Smooth muscle cell (in vitro differentiated cells): ENCODE measurements around the gene ATP13A4. TPM values are rescaled to one million over a fixed set of nuclear protein-coding genes. Genes with fewer than 3 reads are reported as not detected.
A peak's percentile ranks its signal among the peaks of the same experiment; 100 is the strongest.

Source experiments
- DNase-seq: peaks from one replicate; lab custom pipeline; 2025; ENCODE audit not compliant: unreplicated experiment; lab: John Stamatoyannopoulos, UW
- H2AFZ ChIP-seq: fragments of 200-600 bp; sonication (generic); 2 replicates; pipeline ENCODE4 v1.6.0; 2016; ENCODE audit warnings: antibody characterized with exemption, low read depth, mild to moderate bottlenecking
- H3F3A ChIP-seq: fragments of 200-600 bp; sonication (generic); 2 replicates; pipeline ENCODE4 v1.6.0; 2017; ENCODE audit warnings: antibody characterized with exemption, low read depth
- H3K27ac ChIP-seq: fragments of 200-600 bp; sonication (generic); 2 replicates; pipeline ENCODE4 v1.5.1; 2016; ENCODE audit warnings: low read depth, mild to moderate bottlenecking
- H3K27me3 ChIP-seq: fragments of 200-600 bp; sonication (generic); 2 replicates; pipeline ENCODE4 v1.6.1; 2016; ENCODE audit warnings: low read depth, mild to moderate bottlenecking
- H3K36me3 ChIP-seq: fragments of 200-600 bp; sonication (generic); 2 replicates; pipeline ENCODE4 v1.5.1; 2016; ENCODE audit warnings: low read depth
- H3K4me1 ChIP-seq: fragments of 200-600 bp; sonication (generic); 2 replicates; pipeline ENCODE4 v1.5.1; 2016; ENCODE audit warnings: low read depth
- H3K4me2 ChIP-seq: fragments of 200-600 bp; sonication (generic); 2 replicates; pipeline ENCODE4 v1.6.0; 2016; ENCODE audit warnings: mild to moderate bottlenecking
- H3K4me3 ChIP-seq: fragments of 200-600 bp; sonication (generic); 2 replicates; pipeline ENCODE4 v1.5.1; 2016; ENCODE audit warnings: mild to moderate bottlenecking
- H3K79me2 ChIP-seq: fragments of 200-600 bp; sonication (generic); 2 replicates; pipeline ENCODE4 v1.6.0; 2016; ENCODE audit warnings: low read depth, mild to moderate bottlenecking
- H3K9ac ChIP-seq: fragments of 200-600 bp; sonication (generic); 2 replicates; pipeline ENCODE4 v1.6.0; 2016; ENCODE audit warnings: low read depth
- H3K9me3 ChIP-seq: fragments of 200-600 bp; sonication (generic); replicated peaks from 2 replicates; pipeline ENCODE4 v1.5.1; 2016; ENCODE audit warnings: low read depth
- H4K20me1 ChIP-seq: fragments of 200-600 bp; sonication (generic); 2 replicates; pipeline ENCODE4 v1.6.0; 2016; ENCODE audit warnings: low read depth
- CTCF ChIP-seq: fragments of 200-600 bp; sonication (generic); IDR thresholded peaks from 2 replicates; pipeline ENCODE4 v1.5.1; 2017; ENCODE audit warnings: borderline replicate concordance, mild to moderate bottlenecking, antibody characterized with exemption; ENCODE audit not compliant: insufficient read depth, poor library complexity, severe bottlenecking
- WGBS: methylation state at CpG from one replicate; pipeline ENCODE4 v1.1.7; 2016; ENCODE audit warnings: low lambda C conversion rate; 5-methylcytosine and 5-hydroxymethylcytosine counted together
- polyA plus RNA-seq: library from polyadenylated mRNA; unstranded; fragments of >200 nt; fragmentation: Nextera tagmentation; extraction: Ambion mirVana; gene quantifications from 2 replicates; pipeline ENCODE4 v1.2.1, GENCODE V29; 2016
- total RNA-seq: library from RNA; depleted of rRNA; stranded (reverse); fragments of >200 nt; gene quantifications from 2 replicates; pipeline ENCODE4 v1.2.3, GENCODE V29; 2014

ATP13A4 gene
- total and polyA plus RNA-seq, 2 experiments from 2014 or later, result 0.27 to 0.50 TPM

GRCh38 chr3:193594946-193595689 is 40.4 kb upstream of the ATP13A4 start:
- no peaks in the 10 kb centered on the region for H3F3A ChIP-seq
- H3K27ac ChIP-seq, result peak overlapping the region; percentile 5
- peak overlapping the region; percentile 78 for H3K4me3 ChIP-seq
- H3K79me2 ChIP-seq, result peaks cover 64% of the 10 kb centered on the region
- peaks cover 56% of the 10 kb centered on the region for H4K20me1 ChIP-seq
- H3K4me2 ChIP-seq, result peak overlapping the region; percentile 93
- H3K4me1 ChIP-seq, result peaks cover 19% of the 10 kb centered on the region
- no peak overlapping the region for H2AFZ ChIP-seq
- 84% methylated on average over 1 of the region's 1 CpG for WGBS
- no peak overlapping the region for H3K9ac ChIP-seq
- DNase-seq, result no peak
- H3K9me3 ChIP-seq, result no peaks in the 10 kb centered on the region
- TF ChIP-seq CTCF, result no peak
- no peaks in the 10 kb centered on the region for H3K27me3 ChIP-seq
- no peaks in the 10 kb centered on the region for H3K36me3 ChIP-seq

DNA sequence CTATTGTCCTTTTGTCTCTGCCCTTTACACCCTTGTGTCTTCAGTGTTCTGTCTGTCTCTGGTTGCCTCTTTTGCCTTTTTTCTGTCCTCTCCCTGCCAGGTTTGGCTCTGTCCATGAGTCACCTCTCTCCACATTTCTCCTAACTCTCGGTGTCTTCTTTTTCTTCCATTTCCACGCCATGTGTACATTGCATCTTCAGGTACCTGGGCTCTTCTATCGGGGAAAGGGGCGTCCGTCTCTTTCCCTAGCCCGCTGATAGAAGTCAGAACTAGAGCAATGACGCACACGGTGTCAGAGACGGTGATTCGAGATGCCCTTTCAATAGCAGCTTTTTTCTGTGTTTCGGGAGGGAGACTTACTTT is 39.0 kb upstream of the ATP13A4 start:
- Histone ChIP-seq H3K79me2 (peaks cover 50% of the 10 kb centered on the region), H4K20me1 (peaks cover 41% of the 10 kb centered on the region), H3K9ac (peak overlapping the region; percentile 93), H3K27ac (peak overlapping the region; percentile 83), H3K36me3 (no peaks in the 10 kb centered on the region), H3F3A (no peaks in the 10 kb centered on the region), H3K4me2 (peak overlapping the region; percentile 93), H2AFZ (peak overlapping the region; percentile 98), H3K9me3 (no peaks in the 10 kb centered on the region), H3K27me3 (no peaks in the 10 kb centered on the region), H3K4me3 (peak overlapping the region; percentile 78), H3K4me1 (peaks cover 19% of the 10 kb centered on the region)
- under 1% methylated on average over 11 of the region's 11 CpGs for WGBS
- TF ChIP-seq CTCF, result no peak
- no peak for DNase-seq

GRCh38 chr3:193592841-193593667 is 38.4 kb upstream of the ATP13A4 start, which contains the start of gene OPA1:
Gene OPA1 (plus strand): TSS chr3:193593208. CDS start chr3:193593378, 170 bp downstream.
- Histone ChIP-seq H3K9ac (peak within 1 kb of the TSS; percentile 93), H3K27ac (peak within 1 kb of the TSS; percentile 83), H3K36me3 (no peaks in the 10 kb centered on the region), H2AFZ (peak within 1 kb of the TSS; percentile 98), H4K20me1 (peaks cover 35% of the 10 kb centered on the region), H3K9me3 (no peaks in the 10 kb centered on the region), H3K27me3 (no peaks in the 10 kb centered on the region), H3K79me2 (peaks cover 45% of the 10 kb centered on the region), H3F3A (no peaks in the 10 kb centered on the region), H3K4me1 (peaks cover 19% of the 10 kb centered on the region), H3K4me3 (peak within 1 kb of the TSS; percentile 78), H3K4me2 (peak within 1 kb of the TSS; percentile 93)
- WGBS, result 2% methylated on average over 55 of the region's 55 CpGs
- DNase-seq, result peak; percentile 85
- no peak for TF ChIP-seq CTCF
